Stomach (tissue), 19 donors: ENCODE measurements around the gene PRKCB. TPM values are rescaled to one million over a fixed set of nuclear protein-coding genes. Genes with fewer than 3 reads are reported as not detected.
A peak's percentile ranks its signal among the peaks of the same experiment; 100 is the strongest.

Experiments
- DNase-seq, 2 donors: peaks; one replicate each; pipeline versions ENCODE4 v3.0.0 to v3.0.0-alpha.2; 2013 to 2019
- H3K27ac ChIP-seq, 5 donors: fragments of 200-600 bp in 4 of 5; sonication (generic) in 4 of 5; one replicate each; pipeline ENCODE4 v1.5.1; 2013 to 2019; ENCODE audit warnings: mild to moderate bottlenecking in 1 of 5, moderate library complexity in 1 of 5
- H3K27me3 ChIP-seq, 3 donors: fragments of 200-600 bp; sonication (generic); one replicate each; pipeline ENCODE4 v1.5.1; 2017 to 2019; ENCODE audit warnings: mixed run types in 1 of 3
- H3K36me3 ChIP-seq, 4 donors: fragments of 200-600 bp; sonication (generic); 1 replicate in 3 of 4; 2 replicates in 1 of 4; pipeline ENCODE4 v1.5.1; 2016 to 2019
- H3K4me1 ChIP-seq, 4 donors: fragments of 200-600 bp; sonication (generic); one replicate each; pipeline ENCODE4 v1.5.1; 2016 to 2019
- H3K4me3 ChIP-seq, 4 donors: fragments of 200-600 bp; sonication (generic) in 3 of 4; one replicate each; pipeline ENCODE4 v1.5.1; 2016 to 2019; ENCODE audit warnings: mild to moderate bottlenecking in 1 of 4
- H3K9me3 ChIP-seq, 4 donors: fragments of 200-600 bp; sonication (generic); one replicate each; pipeline ENCODE4 v1.5.1; 2016 to 2019
- EP300 ChIP-seq: sonication (generic); formaldehyde crosslinking; IDR thresholded peaks from one replicate; pipeline ENCODE4 v1.6.1; 2017; ENCODE audit warnings: antibody characterized with exemption
- POLR2A ChIP-seq, 4 donors: fragments of 450-650 bp; IDR thresholded peaks; one replicate each; pipeline ENCODE4 v1.6.1; 2016; ENCODE audit warnings: antibody characterized with exemption in 4 of 4, control low read depth in 2 of 4, mild to moderate bottlenecking in 1 of 4, moderate library complexity in 1 of 4
- POLR2AphosphoS5 ChIP-seq, 3 donors: sonication (generic); formaldehyde crosslinking; IDR thresholded peaks; one replicate each; pipeline ENCODE4 v1.6.1; 2016; ENCODE audit warnings: antibody characterized with exemption in 3 of 3
- WGBS, 5 donors: extraction: QIAGEN DNeasy Blood & Tissue Kit in 3 of 5; methylation state at CpG; one replicate each; pipeline versions ENCODE4 v1.1.5 to v1.1.7; 2013 to 2018; 5-methylcytosine and 5-hydroxymethylcytosine counted together
- intact Hi-C: fragments of 100-400 bp; cut with DNase I; formaldehyde crosslinking; loops from one replicate; pipeline ENCODE4 v1.15.1; 2023; ENCODE audit warnings: low total_unique reads
- long read RNA-seq, 10 donors: transcript quantifications; one replicate each; lab custom pipeline, GENCODE V29; 2026
- polyA plus RNA-seq, 3 donors: library from polyadenylated mRNA; stranded (reverse); fragments of 200-250 nt; gene quantifications; one replicate each; pipeline ENCODE4 v1.2.3, GENCODE V29; 2013
- total RNA-seq, 5 donors: library from RNA; depleted of rRNA; stranded (reverse); fragments of >200 nt; gene quantifications; one replicate each; pipeline versions ENCODE4 v1.1.0 to v1.2.3, GENCODE V29; 2014 to 2016
- TF ChIP-seq, protein P1 (sequence below), 7 experiments: fragments of 450-650 bp in 4 of 7; fragments of 200-600 bp in 3 of 7; sonication (generic) in 3 of 7; IDR thresholded peaks; one replicate each; pipeline ENCODE4 v1.5.1; 2016 to 2019; ENCODE audit warnings: antibody characterized with exemption in 7 of 7, control low read depth in 2 of 7, mild to moderate bottlenecking in 1 of 7
- donor health status: healthy with polysubstance abuse.
- donor health status: Bipolar disorder and iron deficiency.
- donor health status: healthy.

The PRKCB gene
- total RNA-seq (10 to 100 TPM; 10.6 to 49.6 (median 19.7) TPM), polyA plus RNA-seq (1 to 10 TPM; 1.1 to 2.0 (median 1.2) TPM)
- long read RNA-seq, donor 1, full-length matches to known transcripts: 1 of 1 reads
- long read RNA-seq, donor 1, partial matches to known transcripts: 0 of 1 reads
- long read RNA-seq, donor 1, other reads (novel, unspliced or antisense): 0 of 1 reads
- long read RNA-seq, donor 2, full-length matches to known transcripts: 1 of 1 reads
- long read RNA-seq, donor 2, partial matches to known transcripts: 0 of 1 reads
- long read RNA-seq, donor 2, other reads (novel, unspliced or antisense): 0 of 1 reads
- long read RNA-seq, donor 3: 0 reads
- long read RNA-seq, donor 4: 0 reads
- long read RNA-seq, donor 5, full-length matches to known transcripts: 2 of 2 reads
- long read RNA-seq, donor 5, partial matches to known transcripts: 0 of 2 reads
- long read RNA-seq, donor 5, other reads (novel, unspliced or antisense): 0 of 2 reads
- long read RNA-seq, donor 6, full-length matches to known transcripts: 3 of 3 reads
- long read RNA-seq, donor 6, partial matches to known transcripts: 0 of 3 reads
- long read RNA-seq, donor 6, other reads (novel, unspliced or antisense): 0 of 3 reads
- long read RNA-seq, donor 7, partial matches to known transcripts: 0 of 1 reads
- long read RNA-seq, donor 7, other reads (novel, unspliced or antisense): 0 of 1 reads
- long read RNA-seq, donor 8, full-length matches to known transcripts: 1 of 1 reads
- long read RNA-seq, donor 8, partial matches to known transcripts: 0 of 1 reads
- long read RNA-seq, donor 8, other reads (novel, unspliced or antisense): 0 of 1 reads
- long read RNA-seq, donor 9, full-length matches to known transcripts: 1 of 1 reads
- long read RNA-seq, donor 9, partial matches to known transcripts: 0 of 1 reads
- long read RNA-seq, donor 9, other reads (novel, unspliced or antisense): 0 of 1 reads
- long read RNA-seq, donor 10, full-length matches to known transcripts: 1 of 1 reads
- long read RNA-seq, donor 10, partial matches to known transcripts: 0 of 1 reads
- long read RNA-seq, donor 10, other reads (novel, unspliced or antisense): 0 of 1 reads

GRCh38 chr16:23835390-23836077, at the start of gene PRKCB:
TSS of gene PRKCB (plus strand) at chr16:23835983.
- H3K4me3 ChIP-seq: peak within 1 kb of the TSS; percentile 54 to 69 (median 57)
- intact Hi-C loops: no loop called here
- TF ChIP-seq, protein P1, sequence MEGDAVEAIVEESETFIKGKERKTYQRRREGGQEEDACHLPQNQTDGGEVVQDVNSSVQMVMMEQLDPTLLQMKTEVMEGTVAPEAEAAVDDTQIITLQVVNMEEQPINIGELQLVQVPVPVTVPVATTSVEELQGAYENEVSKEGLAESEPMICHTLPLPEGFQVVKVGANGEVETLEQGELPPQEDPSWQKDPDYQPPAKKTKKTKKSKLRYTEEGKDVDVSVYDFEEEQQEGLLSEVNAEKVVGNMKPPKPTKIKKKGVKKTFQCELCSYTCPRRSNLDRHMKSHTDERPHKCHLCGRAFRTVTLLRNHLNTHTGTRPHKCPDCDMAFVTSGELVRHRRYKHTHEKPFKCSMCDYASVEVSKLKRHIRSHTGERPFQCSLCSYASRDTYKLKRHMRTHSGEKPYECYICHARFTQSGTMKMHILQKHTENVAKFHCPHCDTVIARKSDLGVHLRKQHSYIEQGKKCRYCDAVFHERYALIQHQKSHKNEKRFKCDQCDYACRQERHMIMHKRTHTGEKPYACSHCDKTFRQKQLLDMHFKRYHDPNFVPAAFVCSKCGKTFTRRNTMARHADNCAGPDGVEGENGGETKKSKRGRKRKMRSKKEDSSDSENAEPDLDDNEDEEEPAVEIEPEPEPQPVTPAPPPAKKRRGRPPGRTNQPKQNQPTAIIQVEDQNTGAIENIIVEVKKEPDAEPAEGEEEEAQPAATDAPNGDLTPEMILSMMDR (IDR thresholded peaks at IDR 0.05): no peak
- TF ChIP-seq POLR2AphosphoS5 (IDR thresholded peaks at IDR 0.05): no peak
- no peak for TF ChIP-seq EP300
- H3K27ac ChIP-seq: peak within 1 kb of the TSS in 3 of 5 donors; percentile 49 to 59 (median 57)
- H3K9me3 ChIP-seq: peaks cover 0 to 9% (median 3%) of the 10 kb centered on the region in 4 donors
- peak; percentile 68 to 89 for DNase-seq
- peaks cover 0 to 35% (median 13%) of the 10 kb centered on the region in 4 donors for H3K4me1 ChIP-seq
- H3K27me3 ChIP-seq: peaks cover 0 to 50% (median 31%) of the 10 kb centered on the region in 3 donors
- WGBS, 5 donors: 1 to 4% (median 2%) methylated on average over 9 to 63 of the region's 63 CpGs
- no peaks in the 10 kb centered on the region for H3K36me3 ChIP-seq

DNA sequence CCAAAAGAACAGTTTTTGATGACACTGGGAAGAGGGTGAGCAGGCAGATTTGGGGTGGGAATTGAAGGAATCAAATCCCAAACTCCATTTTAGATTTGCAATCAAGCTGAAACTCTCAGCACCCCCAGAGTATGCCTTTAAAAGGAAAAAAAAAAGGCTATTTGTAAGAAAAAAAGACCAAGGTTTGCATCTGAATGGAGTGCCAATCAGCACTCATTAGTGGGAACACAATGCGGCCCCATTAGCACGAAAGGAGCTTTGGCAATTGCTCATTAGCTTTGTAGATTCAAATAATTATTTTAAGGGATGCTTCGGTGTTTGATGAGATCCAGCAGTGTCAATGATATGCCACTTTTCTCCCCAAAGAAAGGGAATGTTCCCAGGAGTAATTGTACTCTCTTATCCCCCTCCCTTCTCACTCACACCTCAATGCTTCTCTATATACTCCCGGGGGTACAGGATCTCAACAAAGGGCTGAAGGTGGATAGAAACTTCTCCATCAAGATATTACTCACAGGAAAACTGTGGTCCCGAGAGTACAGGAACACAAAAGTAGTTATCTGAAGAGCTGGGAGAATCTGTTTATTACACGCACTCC, 48.7 kb upstream of the PRKCB start:
- peaks cover 0 to 30% (median 0%) of the 10 kb centered on the region in 3 donors for H3K27me3 ChIP-seq
- no peaks in the 10 kb centered on the region for H3K36me3 ChIP-seq
- H3K4me1 ChIP-seq: no peaks in the 10 kb centered on the region
- H3K4me3 ChIP-seq: no peak overlapping the region
- TF ChIP-seq, protein P1 (IDR thresholded peaks at IDR 0.05): no peak
- TF ChIP-seq EP300 (no peak), POLR2A (IDR thresholded peaks at IDR 0.05) (no peak), POLR2AphosphoS5 (IDR thresholded peaks at IDR 0.05) (no peak)
- H3K27ac ChIP-seq: no peak overlapping the region
- WGBS, 5 donors: 26 to 36% (median 32%) methylated on average over 6 of the region's 6 CpGs
- no peak for DNase-seq
- intact Hi-C loops: no loop called here
- H3K9me3 ChIP-seq: peaks cover 0 to 2% (median 0%) of the 10 kb centered on the region in 4 donors

GRCh38 chr16:23788685-23789084, 47.1 kb upstream of the PRKCB start:
- DNase-seq: no peak
- Histone ChIP-seq H3K4me1 (no peaks in the 10 kb centered on the region), H3K36me3 (no peaks in the 10 kb centered on the region), H3K4me3 (no peak overlapping the region), H3K27me3 (peaks cover 0 to 21% (median 0%) of the 10 kb centered on the region in 3 donors), H3K27ac (no peak overlapping the region), H3K9me3 (peaks cover 0 to 2% (median 0%) of the 10 kb centered on the region in 4 donors)
- 50 to 72% (median 65%) methylated on average over 3 of the region's 3 CpGs for WGBS, 5 donors
- intact Hi-C loops: no loop called here
- TF ChIP-seq, protein P1 (IDR thresholded peaks at IDR 0.05): no peak
- no peak for TF ChIP-seq POLR2A (IDR thresholded peaks at IDR 0.05)
- no peak for TF ChIP-seq POLR2AphosphoS5 (IDR thresholded peaks at IDR 0.05)
- no peak for TF ChIP-seq EP300
